ENCODE measurements around the gene KIF21A. TPM values are rescaled to one million over a fixed set of nuclear protein-coding genes. Genes with fewer than 3 reads are reported as not detected.

The KIF21A gene
- polyA plus RNA-seq, 1 experiment = 0.69 TPM

DNA sequence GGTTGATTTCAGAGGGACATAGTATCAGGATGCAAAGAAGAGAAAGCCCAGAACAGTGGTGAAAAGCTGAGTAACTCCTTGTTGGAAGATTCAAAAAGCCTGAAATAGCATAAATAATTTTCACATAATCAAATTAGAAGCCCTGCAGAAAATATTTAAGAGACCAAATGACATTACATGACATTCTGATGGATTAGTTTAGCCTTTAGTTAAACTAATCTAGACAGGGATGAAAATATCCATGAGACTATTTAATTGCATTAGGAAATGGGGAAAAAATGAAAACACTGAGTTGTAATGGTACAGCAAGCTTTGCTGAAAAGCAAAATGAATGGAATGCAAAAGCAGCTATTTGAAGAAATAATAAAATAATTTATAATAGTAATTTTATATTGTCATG is 91.8 kb downstream of the KIF21A start:
- ChIA-PET CTCF (no interaction called here), POLR2A (no interaction called here)
- no peak for DNase-seq (ENCODE audit: low read depth)
- TF ChIP-seq, protein P1, sequence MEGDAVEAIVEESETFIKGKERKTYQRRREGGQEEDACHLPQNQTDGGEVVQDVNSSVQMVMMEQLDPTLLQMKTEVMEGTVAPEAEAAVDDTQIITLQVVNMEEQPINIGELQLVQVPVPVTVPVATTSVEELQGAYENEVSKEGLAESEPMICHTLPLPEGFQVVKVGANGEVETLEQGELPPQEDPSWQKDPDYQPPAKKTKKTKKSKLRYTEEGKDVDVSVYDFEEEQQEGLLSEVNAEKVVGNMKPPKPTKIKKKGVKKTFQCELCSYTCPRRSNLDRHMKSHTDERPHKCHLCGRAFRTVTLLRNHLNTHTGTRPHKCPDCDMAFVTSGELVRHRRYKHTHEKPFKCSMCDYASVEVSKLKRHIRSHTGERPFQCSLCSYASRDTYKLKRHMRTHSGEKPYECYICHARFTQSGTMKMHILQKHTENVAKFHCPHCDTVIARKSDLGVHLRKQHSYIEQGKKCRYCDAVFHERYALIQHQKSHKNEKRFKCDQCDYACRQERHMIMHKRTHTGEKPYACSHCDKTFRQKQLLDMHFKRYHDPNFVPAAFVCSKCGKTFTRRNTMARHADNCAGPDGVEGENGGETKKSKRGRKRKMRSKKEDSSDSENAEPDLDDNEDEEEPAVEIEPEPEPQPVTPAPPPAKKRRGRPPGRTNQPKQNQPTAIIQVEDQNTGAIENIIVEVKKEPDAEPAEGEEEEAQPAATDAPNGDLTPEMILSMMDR (IDR thresholded peaks at IDR 0.05; ENCODE audit: insufficient read depth, low read depth, low read length) = no peak
- no peaks in the 10 kb centered on the region for H3K27me3 ChIP-seq (ENCODE audit: control insufficient read depth, insufficient read depth, low read length)
- no peaks in the 10 kb centered on the region; the same call in 1 of the 2 replicates for H3K36me3 ChIP-seq (ENCODE audit: control insufficient read depth, insufficient read depth, low read length)
- no peak overlapping the region for H3K4me3 ChIP-seq (ENCODE audit: low read depth, low read length)

DNA sequence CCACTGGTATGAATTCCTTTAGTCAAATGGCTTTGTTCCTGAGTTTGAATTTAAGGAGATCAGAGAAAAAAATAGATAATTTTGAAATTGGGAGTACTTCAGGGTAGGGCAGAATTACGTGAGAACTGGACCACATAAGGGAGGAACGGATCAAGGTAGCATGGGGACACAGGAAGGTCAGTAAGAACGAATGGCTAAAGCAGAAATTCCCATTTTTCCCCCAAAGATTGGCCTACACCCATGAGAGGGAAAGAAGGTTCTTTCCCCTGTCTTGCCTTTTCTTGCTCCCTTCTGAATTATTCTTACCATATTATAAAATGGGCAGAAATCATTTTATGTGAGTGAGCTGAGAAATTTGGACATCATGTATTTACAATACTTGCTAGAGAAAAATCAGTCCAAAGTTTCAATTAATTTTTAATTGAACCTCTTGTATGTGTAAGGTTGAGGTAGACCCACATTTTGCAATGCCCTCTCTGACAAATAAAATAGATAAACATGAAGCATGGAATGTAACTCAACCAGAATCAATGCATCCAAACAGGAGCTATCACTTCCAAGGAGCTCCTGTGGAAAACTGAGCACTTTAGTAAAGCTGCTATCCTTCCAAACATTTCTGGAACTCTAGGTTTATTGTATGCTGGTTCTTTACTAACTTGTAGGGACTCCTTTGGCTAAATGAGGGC is 93.8 kb downstream of the KIF21A start:
- CTCF ChIA-PET = interaction anchor here (1.0 kb wide), 1 partner anchor 22 kb away, joined by 3 read pairs; no protein-coding TSS in a partner anchor
- TF ChIP-seq, protein P1 (IDR thresholded peaks at IDR 0.05; ENCODE audit: insufficient read depth, low read depth, low read length) = no peak
- no peak overlapping the region for H3K4me3 ChIP-seq (ENCODE audit: low read depth, low read length)
- H3K36me3 ChIP-seq (ENCODE audit: control insufficient read depth, insufficient read depth, low read length) = no peaks in the 10 kb centered on the region; the same call in 1 of the 2 replicates
- H3K27me3 ChIP-seq (ENCODE audit: control insufficient read depth, insufficient read depth, low read length) = no peaks in the 10 kb centered on the region
- DNase-seq (ENCODE audit: low read depth) = no peak
- POLR2A ChIA-PET = no interaction called here

DNA sequence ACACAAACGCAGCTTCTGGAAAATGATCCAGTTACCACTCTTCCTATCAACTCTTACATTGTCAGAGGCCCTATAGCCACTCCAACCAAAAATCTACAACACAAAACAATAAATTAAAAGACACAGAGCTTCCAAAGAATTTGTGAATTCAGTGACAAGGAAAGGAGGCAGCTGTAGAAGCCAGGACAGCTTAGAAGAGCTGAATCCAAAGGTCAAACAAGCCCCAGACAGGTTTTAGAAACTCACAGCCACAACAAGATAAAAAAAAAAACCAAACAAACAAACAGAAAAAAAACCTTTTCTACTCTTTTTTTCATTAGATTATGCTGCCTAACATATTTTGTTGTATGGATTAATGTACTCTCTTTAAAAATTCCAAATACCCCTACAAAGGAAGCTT is 94.4 kb downstream of the KIF21A start:
- ChIA-PET POLR2A (no interaction called here), CTCF (interaction anchor here (0.6 kb wide), 1 partner anchor 35 kb away, joined by 3 read pairs; no protein-coding TSS in a partner anchor)
- Histone ChIP-seq H3K27me3 (ENCODE audit: control insufficient read depth, insufficient read depth, low read length) (no peaks in the 10 kb centered on the region), H3K4me3 (ENCODE audit: low read depth, low read length) (no peak overlapping the region), H3K36me3 (ENCODE audit: control insufficient read depth, insufficient read depth, low read length) (no peaks in the 10 kb centered on the region)
- no peak for DNase-seq (ENCODE audit: low read depth)
- TF ChIP-seq, protein P1 (IDR thresholded peaks at IDR 0.05; ENCODE audit: insufficient read depth, low read depth, low read length) = no peak

DNA sequence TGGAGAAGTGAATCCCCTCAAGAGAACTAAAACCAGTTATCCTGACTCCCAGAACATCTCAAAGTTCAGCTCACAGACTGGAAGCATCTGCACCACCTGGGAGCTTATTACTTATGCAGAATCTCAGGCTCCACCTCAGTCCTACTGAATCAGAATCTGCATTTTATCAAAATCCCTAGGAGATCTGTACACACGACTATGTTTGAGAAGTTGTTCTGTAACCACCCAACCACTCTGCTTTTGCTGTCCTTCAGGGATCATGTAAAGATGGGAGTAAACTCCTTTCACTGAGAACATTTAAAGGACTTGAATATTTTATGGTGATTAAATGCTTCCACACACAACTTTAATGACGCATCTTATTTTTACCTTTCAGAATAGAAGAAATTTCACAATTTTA is 98.0 kb downstream of the KIF21A start:
- H3K36me3 ChIP-seq (ENCODE audit: control insufficient read depth, insufficient read depth, low read length) = no peaks in the 10 kb centered on the region
- DNase-seq (ENCODE audit: low read depth) = no peak
- TF ChIP-seq, protein P1 (IDR thresholded peaks at IDR 0.05; ENCODE audit: insufficient read depth, low read depth, low read length) = no peak
- CTCF ChIA-PET = no interaction called here
- H3K4me3 ChIP-seq (ENCODE audit: low read depth, low read length) = no peak overlapping the region
- no peaks in the 10 kb centered on the region for H3K27me3 ChIP-seq (ENCODE audit: control insufficient read depth, insufficient read depth, low read length)
- POLR2A ChIA-PET = no interaction called here

DNA sequence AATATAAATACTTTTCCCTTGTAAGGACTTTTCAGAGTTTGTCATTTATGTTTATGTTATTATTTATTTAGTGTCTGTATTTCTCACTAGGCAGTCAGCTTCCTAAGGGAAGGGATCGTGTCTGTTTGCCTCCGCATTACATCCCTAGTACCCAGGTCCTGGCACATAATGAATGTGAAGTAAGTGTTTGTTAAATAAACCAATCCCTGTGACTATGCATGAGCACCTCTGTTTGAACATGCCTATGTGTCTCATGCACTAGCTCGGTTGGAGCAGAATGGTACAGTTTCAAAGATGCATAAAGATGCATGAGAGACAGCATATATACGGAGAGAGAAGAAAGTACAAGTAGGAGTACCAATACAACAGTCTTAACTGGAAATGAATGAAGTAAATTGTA is 99.3 kb downstream of the KIF21A start:
- H3K4me3 ChIP-seq (ENCODE audit: low read depth, low read length) = no peak overlapping the region
- H3K27me3 ChIP-seq (ENCODE audit: control insufficient read depth, insufficient read depth, low read length) = no peaks in the 10 kb centered on the region
- DNase-seq (ENCODE audit: low read depth) = no peak
- no peaks in the 10 kb centered on the region for H3K36me3 ChIP-seq (ENCODE audit: control insufficient read depth, insufficient read depth, low read length)
- TF ChIP-seq, protein P1 (IDR thresholded peaks at IDR 0.05; ENCODE audit: insufficient read depth, low read depth, low read length) = no peak
- CTCF ChIA-PET = no interaction called here
- POLR2A ChIA-PET = no interaction called here
